Measurements from ENCODE around the gene DRC3. TPM values are rescaled to one million over a fixed set of nuclear protein-coding genes. Genes with fewer than 3 reads are reported as not detected.

DRC3 gene
- polyA plus RNA-seq, 1 donor from 2014 or later = 1.9 TPM

- no peaks in the 10 kb centered on the region for H3K27me3 ChIP-seq (ENCODE audit: insufficient read depth, low read depth, low read length)
- H3K79me2 ChIP-seq (replicated peaks; ENCODE audit: insufficient read depth, low read length) = peaks cover 21% of the 10 kb centered on the region
- peak overlapping the region; percentile 37 for H3K4me2 ChIP-seq (ENCODE audit: low read length)
- peak overlapping the region; percentile 72 for H3K9ac ChIP-seq (ENCODE audit: low read length)
- TF ChIP-seq RAD21 (conservative IDR thresholded peaks at IDR 0.05) = peak; percentile 62
- no peak for TF ChIP-seq EZH2 (IDR thresholded peaks at IDR 0.05; ENCODE audit: borderline replicate concordance, insufficient read depth, low read length, poor library complexity, severe bottlenecking)
- TF ChIP-seq SMC3 (conservative IDR thresholded peaks at IDR 0.05; ENCODE audit: poor library complexity) = peak; percentile 64
- TF ChIP-seq, protein P1, sequence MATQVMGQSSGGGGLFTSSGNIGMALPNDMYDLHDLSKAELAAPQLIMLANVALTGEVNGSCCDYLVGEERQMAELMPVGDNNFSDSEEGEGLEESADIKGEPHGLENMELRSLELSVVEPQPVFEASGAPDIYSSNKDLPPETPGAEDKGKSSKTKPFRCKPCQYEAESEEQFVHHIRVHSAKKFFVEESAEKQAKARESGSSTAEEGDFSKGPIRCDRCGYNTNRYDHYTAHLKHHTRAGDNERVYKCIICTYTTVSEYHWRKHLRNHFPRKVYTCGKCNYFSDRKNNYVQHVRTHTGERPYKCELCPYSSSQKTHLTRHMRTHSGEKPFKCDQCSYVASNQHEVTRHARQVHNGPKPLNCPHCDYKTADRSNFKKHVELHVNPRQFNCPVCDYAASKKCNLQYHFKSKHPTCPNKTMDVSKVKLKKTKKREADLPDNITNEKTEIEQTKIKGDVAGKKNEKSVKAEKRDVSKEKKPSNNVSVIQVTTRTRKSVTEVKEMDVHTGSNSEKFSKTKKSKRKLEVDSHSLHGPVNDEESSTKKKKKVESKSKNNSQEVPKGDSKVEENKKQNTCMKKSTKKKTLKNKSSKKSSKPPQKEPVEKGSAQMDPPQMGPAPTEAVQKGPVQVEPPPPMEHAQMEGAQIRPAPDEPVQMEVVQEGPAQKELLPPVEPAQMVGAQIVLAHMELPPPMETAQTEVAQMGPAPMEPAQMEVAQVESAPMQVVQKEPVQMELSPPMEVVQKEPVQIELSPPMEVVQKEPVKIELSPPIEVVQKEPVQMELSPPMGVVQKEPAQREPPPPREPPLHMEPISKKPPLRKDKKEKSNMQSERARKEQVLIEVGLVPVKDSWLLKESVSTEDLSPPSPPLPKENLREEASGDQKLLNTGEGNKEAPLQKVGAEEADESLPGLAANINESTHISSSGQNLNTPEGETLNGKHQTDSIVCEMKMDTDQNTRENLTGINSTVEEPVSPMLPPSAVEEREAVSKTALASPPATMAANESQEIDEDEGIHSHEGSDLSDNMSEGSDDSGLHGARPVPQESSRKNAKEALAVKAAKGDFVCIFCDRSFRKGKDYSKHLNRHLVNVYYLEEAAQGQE (IDR thresholded peaks at IDR 0.05; ENCODE audit: borderline replicate concordance) = peak; percentile 80
- TF ChIP-seq TAF1 (IDR thresholded peaks at IDR 0.05; ENCODE audit: low read depth) = peak; percentile 32
- peak; percentile 92 for TF ChIP-seq EP300 (conservative IDR thresholded peaks at IDR 0.05; ENCODE audit: poor library complexity, severe bottlenecking)
- peak; percentile 89 for TF ChIP-seq POLR2AphosphoS5 (IDR thresholded peaks at IDR 0.05)
- TF ChIP-seq, protein P2, sequence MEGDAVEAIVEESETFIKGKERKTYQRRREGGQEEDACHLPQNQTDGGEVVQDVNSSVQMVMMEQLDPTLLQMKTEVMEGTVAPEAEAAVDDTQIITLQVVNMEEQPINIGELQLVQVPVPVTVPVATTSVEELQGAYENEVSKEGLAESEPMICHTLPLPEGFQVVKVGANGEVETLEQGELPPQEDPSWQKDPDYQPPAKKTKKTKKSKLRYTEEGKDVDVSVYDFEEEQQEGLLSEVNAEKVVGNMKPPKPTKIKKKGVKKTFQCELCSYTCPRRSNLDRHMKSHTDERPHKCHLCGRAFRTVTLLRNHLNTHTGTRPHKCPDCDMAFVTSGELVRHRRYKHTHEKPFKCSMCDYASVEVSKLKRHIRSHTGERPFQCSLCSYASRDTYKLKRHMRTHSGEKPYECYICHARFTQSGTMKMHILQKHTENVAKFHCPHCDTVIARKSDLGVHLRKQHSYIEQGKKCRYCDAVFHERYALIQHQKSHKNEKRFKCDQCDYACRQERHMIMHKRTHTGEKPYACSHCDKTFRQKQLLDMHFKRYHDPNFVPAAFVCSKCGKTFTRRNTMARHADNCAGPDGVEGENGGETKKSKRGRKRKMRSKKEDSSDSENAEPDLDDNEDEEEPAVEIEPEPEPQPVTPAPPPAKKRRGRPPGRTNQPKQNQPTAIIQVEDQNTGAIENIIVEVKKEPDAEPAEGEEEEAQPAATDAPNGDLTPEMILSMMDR (IDR thresholded peaks at IDR 0.05; ENCODE audit: poor library complexity, severe bottlenecking) = peak; percentile 48
- TF ChIP-seq MXI1 (conservative IDR thresholded peaks at IDR 0.05; ENCODE audit: poor library complexity, severe bottlenecking) = peak; percentile 71
- H3F3A ChIP-seq (ENCODE audit: insufficient read depth, low read length, poor library complexity, severe bottlenecking) = no peaks in the 10 kb centered on the region
- peak overlapping the region; percentile 43 for H3K4me3 ChIP-seq (ENCODE audit: low read length)
- H3K36me3 ChIP-seq (ENCODE audit: insufficient read depth, low read length) = no peaks in the 10 kb centered on the region
- H3K27ac ChIP-seq (ENCODE audit: low read length) = peak overlapping the region; percentile 97
- no peaks in the 10 kb centered on the region for H4K20me1 ChIP-seq (ENCODE audit: insufficient read depth)
- no peaks in the 10 kb centered on the region for H3K9me2 ChIP-seq (ENCODE audit: insufficient read depth, low read length)
- H3K9me3 ChIP-seq (ENCODE audit: low read length) = no peaks in the 10 kb centered on the region
- no peak overlapping the region for H2AFZ ChIP-seq (ENCODE audit: low read depth, low read length)
Measured at GRCh38 chr17:17937201-17937853, 35.3 kb upstream of the DRC3 start.

- H3K9ac ChIP-seq (ENCODE audit: low read length) = peak overlapping the region; percentile 72
- H3K36me3 ChIP-seq (ENCODE audit: insufficient read depth, low read length) = no peaks in the 10 kb centered on the region
- H3K4me3 ChIP-seq (ENCODE audit: low read length) = peak overlapping the region; percentile 43
- no peak overlapping the region for H2AFZ ChIP-seq (ENCODE audit: low read depth, low read length)
- TF ChIP-seq SMC3 (conservative IDR thresholded peaks at IDR 0.05; ENCODE audit: poor library complexity) (no peak), EZH2 (IDR thresholded peaks at IDR 0.05; ENCODE audit: borderline replicate concordance, insufficient read depth, low read length, poor library complexity, severe bottlenecking) (no peak), TAF1 (IDR thresholded peaks at IDR 0.05; ENCODE audit: low read depth) (no peak), POLR2AphosphoS5 (IDR thresholded peaks at IDR 0.05) (no peak), EP300 (conservative IDR thresholded peaks at IDR 0.05; ENCODE audit: poor library complexity, severe bottlenecking) (no peak), MXI1 (conservative IDR thresholded peaks at IDR 0.05; ENCODE audit: poor library complexity, severe bottlenecking) (no peak)
- TF ChIP-seq, protein P1 (IDR thresholded peaks at IDR 0.05; ENCODE audit: borderline replicate concordance) = no peak
- TF ChIP-seq, protein P2 (IDR thresholded peaks at IDR 0.05; ENCODE audit: poor library complexity, severe bottlenecking) = no peak
- peaks cover 22% of the 10 kb centered on the region for H3K79me2 ChIP-seq (replicated peaks; ENCODE audit: insufficient read depth, low read length)
- H3K9me2 ChIP-seq (ENCODE audit: insufficient read depth, low read length) = no peaks in the 10 kb centered on the region
- H3K27me3 ChIP-seq (ENCODE audit: insufficient read depth, low read depth, low read length) = no peaks in the 10 kb centered on the region
- H4K20me1 ChIP-seq (ENCODE audit: insufficient read depth) = no peaks in the 10 kb centered on the region
- H3K4me2 ChIP-seq (ENCODE audit: low read length) = peak overlapping the region; percentile 36
- H3F3A ChIP-seq (ENCODE audit: insufficient read depth, low read length, poor library complexity, severe bottlenecking) = no peaks in the 10 kb centered on the region
- no peaks in the 10 kb centered on the region for H3K9me3 ChIP-seq (ENCODE audit: low read length)
- H3K27ac ChIP-seq (ENCODE audit: low read length) = peak overlapping the region; percentile 97
Measured at GRCh38 chr17:17937958-17938357, 34.7 kb upstream of the DRC3 start.

Data from neural cell (in vitro differentiated cells).